ENCODE data around the gene SRPRB.

The SRPRB gene

GRCh38 chr3:133838916-133839800, 33.5 kb downstream of the SRPRB start:
- no peaks in the 10 kb centered on the region for H3K9me3 ChIP-seq (ENCODE audit: control insufficient read depth, insufficient read depth, low read length)
- H3K9me2 ChIP-seq (replicated peaks; ENCODE audit: control insufficient read depth, low read length) = no peaks in the 10 kb centered on the region
- no peaks in the 10 kb centered on the region for H3K36me3 ChIP-seq (ENCODE audit: control insufficient read depth, low read length)
- H3F3A ChIP-seq (ENCODE audit: control insufficient read depth, insufficient read depth) = no peaks in the 10 kb centered on the region
- H3K27me3 ChIP-seq (ENCODE audit: control insufficient read depth, low read length) = no peaks in the 10 kb centered on the region; the same call in none of the 2 replicates
- TF ChIP-seq EZH2phosphoT487 (IDR thresholded peaks at IDR 0.05; ENCODE audit: borderline replicate concordance, low read length) (no peak), CTCF (IDR thresholded peaks at IDR 0.05; ENCODE audit: low read depth, low read length, poor library complexity, severe bottlenecking) (no peak)
- H3K4me2 ChIP-seq (ENCODE audit: low read length) = no peak overlapping the region
- no peak overlapping the region for H3K27ac ChIP-seq (ENCODE audit: low read depth, low read length)
- H3K4me1 ChIP-seq (ENCODE audit: control insufficient read depth, low read length) = no peaks in the 10 kb centered on the region
- no peak overlapping the region for H3K4me3 ChIP-seq (ENCODE audit: low read length)
- no peaks in the 10 kb centered on the region for H4K20me1 ChIP-seq (ENCODE audit: control insufficient read depth, insufficient read depth, low read depth, low read length)
- H3K79me2 ChIP-seq (ENCODE audit: control insufficient read depth, low read length) = no peaks in the 10 kb centered on the region

- H3F3A ChIP-seq (ENCODE audit: control insufficient read depth, insufficient read depth) = no peaks in the 10 kb centered on the region
- H3K9me3 ChIP-seq (ENCODE audit: control insufficient read depth, insufficient read depth, low read length) = no peaks in the 10 kb centered on the region
- no peak overlapping the region for H3K27ac ChIP-seq (ENCODE audit: low read depth, low read length)
- no peaks in the 10 kb centered on the region for H3K4me1 ChIP-seq (ENCODE audit: control insufficient read depth, low read length)
- no peaks in the 10 kb centered on the region; the same call in none of the 2 replicates for H3K27me3 ChIP-seq (ENCODE audit: control insufficient read depth, low read length)
- H4K20me1 ChIP-seq (ENCODE audit: control insufficient read depth, insufficient read depth, low read depth, low read length) = no peaks in the 10 kb centered on the region
- no peaks in the 10 kb centered on the region for H3K9me2 ChIP-seq (replicated peaks; ENCODE audit: control insufficient read depth, low read length)
- no peak overlapping the region for H3K4me2 ChIP-seq (ENCODE audit: low read length)
- TF ChIP-seq CTCF (IDR thresholded peaks at IDR 0.05; ENCODE audit: low read depth, low read length, poor library complexity, severe bottlenecking) (no peak), EZH2phosphoT487 (IDR thresholded peaks at IDR 0.05; ENCODE audit: borderline replicate concordance, low read length) (no peak)
- H3K79me2 ChIP-seq (ENCODE audit: control insufficient read depth, low read length) = no peaks in the 10 kb centered on the region
- H3K4me3 ChIP-seq (ENCODE audit: low read length) = no peak overlapping the region
- no peaks in the 10 kb centered on the region for H3K36me3 ChIP-seq (ENCODE audit: control insufficient read depth, low read length)
Measured at GRCh38 chr3:133840055-133840737, 34.6 kb downstream of the SRPRB start.

GRCh38 chr3:133840767-133841166, 35.2 kb downstream of the SRPRB start:
- TF ChIP-seq EZH2phosphoT487 (IDR thresholded peaks at IDR 0.05; ENCODE audit: borderline replicate concordance, low read length) (no peak), CTCF (IDR thresholded peaks at IDR 0.05; ENCODE audit: low read depth, low read length, poor library complexity, severe bottlenecking) (no peak)
- Histone ChIP-seq H3K27me3 (ENCODE audit: control insufficient read depth, low read length) (no peaks in the 10 kb centered on the region; the same call in none of the 2 replicates), H3K4me1 (ENCODE audit: control insufficient read depth, low read length) (no peaks in the 10 kb centered on the region), H3K4me2 (ENCODE audit: low read length) (no peak overlapping the region), H3K9me2 (replicated peaks; ENCODE audit: control insufficient read depth, low read length) (no peaks in the 10 kb centered on the region), H3K9me3 (ENCODE audit: control insufficient read depth, insufficient read depth, low read length) (no peaks in the 10 kb centered on the region), H3K79me2 (ENCODE audit: control insufficient read depth, low read length) (no peaks in the 10 kb centered on the region), H3K27ac (ENCODE audit: low read depth, low read length) (no peak overlapping the region), H3F3A (ENCODE audit: control insufficient read depth, insufficient read depth) (no peaks in the 10 kb centered on the region), H4K20me1 (ENCODE audit: control insufficient read depth, insufficient read depth, low read depth, low read length) (no peaks in the 10 kb centered on the region), H3K4me3 (ENCODE audit: low read length) (no peak overlapping the region), H3K36me3 (ENCODE audit: control insufficient read depth, low read length) (no peaks in the 10 kb centered on the region)
